Upper lobe of right lung (tissue), 1 donor: ENCODE results near the gene KPNA2. TPM values are rescaled to one million over a fixed set of nuclear protein-coding genes. Genes with fewer than 3 reads are reported as not detected.
"Not testable (repeated sequence)": the region's sequence is repeated elsewhere in the genome, so short reads cannot be mapped to it uniquely, and the experiment has no call there.

Experiments
- ATAC-seq: fragments of 200-7000 bp; cut with Tn5 transposase; one replicate; pipeline ENCODE4 v1.9.1; 2020; ENCODE audit warnings: mild to moderate bottlenecking, moderate library complexity
- DNase-seq: peaks from one replicate; pipeline ENCODE4 v3.0.0-alpha.2; 2020
- H3K27ac ChIP-seq: fragments of 200-600 bp; one replicate; pipeline ENCODE4 v1.8.0; 2022
- H3K27me3 ChIP-seq: fragments of 200-600 bp; one replicate; pipeline ENCODE4 v1.8.0; 2022; ENCODE audit warnings: mild to moderate bottlenecking
- H3K36me3 ChIP-seq: fragments of 200-600 bp; one replicate; pipeline ENCODE4 v1.8.0; 2022
- H3K4me1 ChIP-seq: fragments of 200-600 bp; one replicate; pipeline ENCODE4 v1.8.0; 2022
- H3K4me3 ChIP-seq: fragments of 200-600 bp; one replicate; pipeline ENCODE4 v1.8.0; 2022; ENCODE audit warnings: mild to moderate bottlenecking
- H3K9me3 ChIP-seq: fragments of 200-600 bp; one replicate; pipeline ENCODE4 v1.8.0; 2022
- CTCF ChIP-seq: fragments of 200-600 bp; IDR thresholded peaks from one replicate; pipeline ENCODE4 v1.8.0; 2022; ENCODE audit warnings: antibody characterized with exemption
- intact Hi-C: fragments of 100-400 bp; cut with DNase I; formaldehyde crosslinking; loops from one replicate; pipeline ENCODE4 v1.11.0; 2022
- total RNA-seq: library from RNA; stranded (reverse); fragmentation: NEBNext Ultra II Directional; extraction: Animal tissue kit (Norgen Biotek cat#: 25700); gene quantifications from one replicate; pipeline ENCODE4 v1.2.1, GENCODE V29; 2021
- donor health status: DM: no; HTN: yes; CAD: no; lungs with severe emphysema.

Gene KPNA2
- total RNA-seq, 1 donor from 2014 or later, result 27.0 TPM

GRCh38 chr17:68074279-68074678 is 38.7 kb downstream of the KPNA2 start:
- intact Hi-C loops, result no loop called here

GRCh38 chr17:68075953-68076607 is 40.5 kb downstream of the KPNA2 start:
- H3K27me3 ChIP-seq, H3K27ac ChIP-seq, intact Hi-C loops, H3K36me3 ChIP-seq, H3K4me3 ChIP-seq, DNase-seq, H3K4me1 ChIP-seq, ATAC-seq, H3K9me3 ChIP-seq: not testable (repeated sequence)

More at GRCh38 chr17:68074279-68074678, 38.7 kb downstream of the KPNA2 start:
- Histone ChIP-seq H3K27me3 (no peaks in the 10 kb centered on the region), H3K9me3 (no peaks in the 10 kb centered on the region), H3K4me1 (no peaks in the 10 kb centered on the region), H3K4me3 (no peak overlapping the region), H3K36me3 (no peaks in the 10 kb centered on the region), H3K27ac (no peak overlapping the region)
- DNase-seq (no peak), ATAC-seq (no peak)
- no peak for TF ChIP-seq CTCF

GRCh38 chr17:68077498-68077897 is 42.0 kb downstream of the KPNA2 start:
- intact Hi-C loops, ATAC-seq: not testable (repeated sequence)

GRCh38 chr17:68080411-68081150 is 45.0 kb downstream of the KPNA2 start:
- H3K4me1 ChIP-seq, result peaks cover 2% of the 10 kb centered on the region
- no peak for TF ChIP-seq CTCF
- no peak overlapping the region for H3K27ac ChIP-seq
- H3K36me3 ChIP-seq, result no peaks in the 10 kb centered on the region
- H3K9me3 ChIP-seq, result no peaks in the 10 kb centered on the region
- H3K4me3 ChIP-seq, result no peak overlapping the region
- intact Hi-C loops, result no loop called here
- H3K27me3 ChIP-seq, result no peaks in the 10 kb centered on the region
- DNase-seq (no peak), ATAC-seq (no peak)

More at GRCh38 chr17:68077498-68077897, 42.0 kb downstream of the KPNA2 start:
- H3K4me3 ChIP-seq, H3K9me3 ChIP-seq, DNase-seq, H3K4me1 ChIP-seq, H3K36me3 ChIP-seq, H3K27me3 ChIP-seq, H3K27ac ChIP-seq: not testable (repeated sequence)

GRCh38 chr17:68081305-68082265 is 46.0 kb downstream of the KPNA2 start:
- H3K9me3 ChIP-seq, H3K27me3 ChIP-seq, intact Hi-C loops, H3K4me3 ChIP-seq, H3K27ac ChIP-seq, ATAC-seq, H3K4me1 ChIP-seq, H3K36me3 ChIP-seq, DNase-seq: not testable (repeated sequence)

- no peak for TF ChIP-seq CTCF
- intact Hi-C loops, result no loop called here
- Histone ChIP-seq H3K36me3 (no peaks in the 10 kb centered on the region), H3K27me3 (no peaks in the 10 kb centered on the region), H3K9me3 (no peaks in the 10 kb centered on the region), H3K4me3 (no peak overlapping the region), H3K4me1 (peaks cover 12% of the 10 kb centered on the region), H3K27ac (no peak overlapping the region)
- DNase-seq, result no peak
- ATAC-seq, result peak; percentile 67
Observed at GRCh38 chr17:68085771-68086381, 50.3 kb downstream of the KPNA2 start.

- intact Hi-C loops, H3K36me3 ChIP-seq, H3K27me3 ChIP-seq, ATAC-seq, DNase-seq, H3K27ac ChIP-seq, H3K4me3 ChIP-seq, H3K9me3 ChIP-seq: not testable (repeated sequence)
- peaks cover 12% of the 10 kb centered on the region for H3K4me1 ChIP-seq
Observed at GRCh38 chr17:68086666-68087065, 51.1 kb downstream of the KPNA2 start.

- peaks cover 12% of the 10 kb centered on the region for H3K4me1 ChIP-seq
- DNase-seq, H3K27ac ChIP-seq, H3K9me3 ChIP-seq, H3K36me3 ChIP-seq, intact Hi-C loops, H3K4me3 ChIP-seq, H3K27me3 ChIP-seq: not testable (repeated sequence)
- peak; percentile 62 for ATAC-seq
Observed at GRCh38 chr17:68087131-68087623, 51.6 kb downstream of the KPNA2 start.
